HG02678 (cell line): ENCODE measurements around the gene SPATA3.
A peak's percentile ranks its signal among the peaks of the same experiment; 100 is the strongest.

Source experiments
- ATAC-seq: cut with Tn5 transposase; IDR thresholded peaks from one replicate; pipeline ENCODE4 v1.9.1; 2021; ENCODE audit warnings: mild to moderate bottlenecking, moderate library complexity; ENCODE audit not compliant: unreplicated experiment

SPATA3 gene

DNA sequence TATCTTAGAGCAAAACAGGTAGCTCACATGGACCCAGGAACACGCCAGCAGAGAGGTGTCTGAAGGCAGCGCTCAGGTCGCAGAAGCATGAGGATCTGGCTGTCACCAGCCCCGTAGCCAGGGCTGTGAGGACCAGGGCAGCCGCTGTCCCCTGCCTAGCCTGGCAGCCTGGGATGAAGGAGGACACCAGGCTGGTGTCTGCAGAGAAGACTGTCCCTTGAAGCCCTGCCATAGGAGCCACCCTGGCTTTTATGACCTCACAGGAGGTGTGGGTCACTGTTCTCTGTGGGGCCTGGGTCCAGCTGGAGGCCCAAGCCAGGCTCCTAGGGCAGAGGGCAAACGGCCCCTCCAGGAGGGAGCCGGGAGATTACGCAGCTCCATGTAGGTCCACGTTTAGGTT lies at the start of gene SPATA3:
TSS of gene SPATA3 (plus strand) at position 301 of the 400 bp plus-strand sequence. CDS start 113 bp downstream, outside the sequence.
- ATAC-seq, result no peak

GRCh38 chr2:230946429-230947234 lies 49.3 kb upstream of the SPATA3 start:
- no peak for ATAC-seq

GRCh38 chr2:230947235-230947576 lies 48.7 kb upstream of the SPATA3 start:
- no peak for ATAC-seq

DNA sequence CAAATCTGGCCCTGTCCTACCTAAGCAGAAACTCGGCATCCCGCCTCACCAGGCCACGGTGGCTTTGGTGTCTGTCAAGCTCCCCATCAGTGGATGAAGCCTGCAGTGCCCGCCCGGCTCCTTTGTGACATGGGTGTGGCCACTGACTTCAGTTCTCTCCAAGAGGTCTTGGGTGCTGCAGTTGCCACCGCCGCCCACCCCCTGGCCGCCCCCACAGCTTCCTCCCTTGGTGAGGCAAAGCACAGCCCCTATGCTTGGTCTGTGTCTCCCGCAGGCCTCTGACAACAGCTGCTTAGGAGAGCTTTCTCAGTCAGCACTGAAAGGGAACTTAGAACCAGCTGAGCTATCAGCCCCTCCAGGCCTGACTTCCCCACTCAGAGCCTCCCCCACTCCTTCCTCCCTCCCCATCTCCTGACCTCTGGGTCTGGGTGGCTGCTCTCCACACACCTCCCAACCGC lies 48.0 kb upstream of the SPATA3 start:
- peak; percentile 32 for ATAC-seq

DNA sequence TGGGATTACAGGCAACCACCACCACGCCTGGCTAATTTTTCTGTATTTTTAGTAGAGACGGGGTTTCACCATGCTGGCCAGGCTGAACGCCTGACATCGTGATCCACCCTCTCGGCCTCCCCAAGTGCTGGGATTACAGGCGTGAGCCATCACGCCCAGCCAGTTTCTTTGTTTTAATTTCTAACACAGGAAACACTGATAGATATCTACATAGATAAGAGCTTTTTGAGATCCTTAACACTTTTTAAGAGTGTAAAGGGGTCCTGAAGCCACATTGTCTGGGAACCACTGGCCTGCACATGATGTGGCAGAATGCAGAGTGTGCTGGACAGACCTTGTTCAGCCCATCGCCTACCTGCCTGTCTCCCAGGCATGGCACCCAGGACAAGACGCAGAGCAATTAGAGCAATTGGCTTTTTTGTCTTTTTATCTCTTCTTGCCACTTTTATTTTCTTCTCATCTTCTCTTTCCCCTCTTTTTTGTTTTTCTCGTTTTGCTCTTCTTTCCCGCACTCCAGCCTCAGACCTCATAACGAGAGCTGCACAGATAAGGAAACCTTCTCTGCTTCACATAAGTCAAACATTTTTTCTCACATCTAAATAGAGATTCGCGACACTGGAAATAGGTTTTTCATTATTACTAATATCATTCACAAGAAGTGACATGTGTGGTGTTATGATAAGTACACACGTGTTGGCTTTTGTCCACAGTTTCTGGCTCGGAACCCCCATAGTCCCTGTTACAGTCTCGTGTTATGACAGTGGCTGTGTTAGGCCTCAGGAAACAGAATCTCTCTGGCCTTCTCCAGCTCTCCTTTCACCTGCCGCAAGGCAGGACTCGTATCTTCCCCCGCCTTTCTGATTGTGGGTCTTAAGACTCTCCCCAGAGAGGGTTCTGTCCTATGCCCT lies 45.7 kb upstream of the SPATA3 start:
- peak; percentile 66 for ATAC-seq

- no peak for ATAC-seq
Observed at GRCh38 chr2:230950874-230951339, 45.0 kb upstream of the SPATA3 start.

DNA sequence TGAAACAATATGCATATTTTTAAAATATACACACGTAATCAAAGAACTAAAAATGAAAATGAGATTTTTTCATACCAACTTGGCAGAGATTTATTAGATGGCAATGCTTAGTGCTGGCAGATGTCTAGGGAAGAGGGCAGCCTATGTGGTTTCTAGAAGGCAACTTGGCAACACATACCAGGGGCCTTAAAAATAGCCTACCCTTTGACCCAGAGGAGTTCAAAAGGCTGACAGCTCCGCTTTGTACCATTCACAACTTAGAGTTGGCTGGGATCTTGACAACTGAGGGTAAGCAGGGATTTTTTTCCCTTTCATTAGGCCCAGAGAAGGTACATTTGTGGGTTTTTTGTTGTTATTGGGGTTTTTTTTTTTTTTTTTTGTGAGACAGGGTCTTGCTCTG lies 44.5 kb upstream of the SPATA3 start:
- ATAC-seq, result no peak

DNA sequence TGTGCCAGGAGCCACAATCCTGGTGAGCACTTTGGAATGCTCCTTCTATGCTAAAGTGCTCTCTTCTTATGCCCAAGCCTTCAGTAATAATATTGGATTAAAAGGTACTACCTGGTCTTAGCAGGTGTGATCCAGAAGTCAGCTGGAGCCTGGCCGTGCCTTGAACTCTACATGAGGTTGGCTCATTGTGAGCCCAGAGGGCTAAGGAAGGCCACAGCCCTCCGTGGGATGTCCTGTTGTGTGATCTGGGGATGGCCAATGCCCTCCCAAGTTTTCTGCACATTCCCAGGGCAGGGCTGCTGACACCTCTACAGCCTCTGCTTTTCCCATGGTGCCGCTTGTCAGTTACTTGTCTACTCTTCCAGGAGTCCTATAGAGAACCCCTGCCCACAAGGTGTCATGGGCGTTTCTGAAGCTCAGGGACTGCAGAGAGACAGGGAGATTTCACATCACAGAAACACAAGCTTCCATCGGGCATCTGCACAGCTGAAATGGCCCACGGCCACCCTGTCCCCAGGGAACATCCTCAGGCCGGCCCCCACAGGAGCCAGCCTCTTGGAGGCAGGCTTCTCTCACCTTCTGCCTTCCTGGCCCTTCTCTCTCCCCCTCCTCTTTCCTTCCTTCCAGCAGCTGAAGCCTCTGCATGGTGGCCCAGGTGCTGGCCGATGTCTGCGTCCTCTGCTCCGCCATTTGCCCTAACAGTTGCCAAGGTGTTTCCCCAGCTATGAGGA lies 43.5 kb upstream of the SPATA3 start:
- ATAC-seq, result no peak

DNA sequence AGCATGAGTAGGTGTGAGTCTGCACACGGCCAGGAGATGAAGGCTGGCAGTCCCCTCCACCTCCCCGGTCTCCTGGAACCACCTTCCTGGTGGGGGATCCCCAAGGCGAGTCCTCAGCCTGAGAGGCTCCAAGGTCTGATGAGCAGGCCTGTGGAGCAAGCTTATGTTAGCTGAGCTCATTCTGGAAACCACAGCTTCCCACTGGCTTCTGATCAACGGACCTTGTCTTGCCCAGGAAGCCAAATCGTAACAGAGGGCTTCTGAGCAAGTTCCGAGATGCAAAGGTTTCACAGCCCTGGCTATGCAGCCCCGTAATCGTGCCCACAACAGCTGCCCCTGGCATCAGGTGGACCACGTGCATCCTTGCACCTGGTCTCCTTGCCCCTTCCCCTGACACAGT lies 42.1 kb upstream of the SPATA3 start:
- peak; percentile 29 for ATAC-seq

DNA sequence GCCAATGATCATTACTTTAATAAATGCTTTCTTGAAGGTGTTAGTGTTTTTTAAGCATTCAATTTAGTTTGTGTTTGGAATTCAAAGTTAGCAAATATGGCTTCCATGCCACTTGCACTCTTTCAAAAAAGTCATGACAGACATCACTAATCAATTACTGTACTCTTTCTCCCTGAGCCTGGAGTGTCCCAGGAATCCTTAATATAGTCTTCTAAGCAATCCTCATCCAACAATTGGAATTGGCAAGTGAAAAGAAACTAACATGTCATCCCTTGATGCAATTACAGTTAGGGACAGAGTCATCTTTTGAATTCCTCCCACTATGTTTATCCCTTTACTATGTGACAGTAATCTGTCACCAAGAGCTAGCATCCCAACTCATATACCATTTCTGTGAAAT lies 41.2 kb upstream of the SPATA3 start:
- no peak for ATAC-seq

- ATAC-seq, result no peak
Observed at GRCh38 chr2:230955163-230955737, 40.7 kb upstream of the SPATA3 start.

GRCh38 chr2:230956827-230957755 lies 38.8 kb upstream of the SPATA3 start:
- ATAC-seq, result peak; percentile 73

DNA sequence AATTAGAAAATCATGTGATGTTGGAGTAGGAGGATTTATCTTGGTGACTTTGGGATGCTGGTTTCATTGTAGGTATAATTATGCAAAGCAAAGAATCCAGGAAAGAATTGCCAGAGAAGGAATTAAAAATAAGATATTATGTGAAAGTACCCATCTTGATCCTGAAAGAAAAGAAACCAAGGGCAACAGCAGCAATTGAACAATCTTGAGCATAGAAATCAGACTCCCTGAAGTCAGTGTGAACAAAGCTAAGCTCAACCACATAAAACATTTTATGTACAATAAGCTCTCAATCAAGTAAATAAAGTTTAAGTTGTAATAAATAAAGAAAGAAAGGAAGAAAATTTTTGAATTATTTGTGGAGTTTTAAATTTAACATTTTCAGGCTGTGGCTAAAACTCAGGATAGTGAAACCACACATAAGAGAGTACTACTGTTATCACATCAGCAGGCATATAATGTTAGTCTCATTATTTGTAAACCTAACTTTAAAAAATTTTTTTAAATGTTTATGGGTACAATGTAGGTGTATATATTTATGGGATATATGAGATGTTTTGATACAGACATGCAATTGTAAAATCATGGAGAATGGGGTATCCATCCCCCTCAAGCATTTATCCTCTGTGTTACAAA lies 38.0 kb upstream of the SPATA3 start:
- no peak for ATAC-seq

- no peak for ATAC-seq
Observed at GRCh38 chr2:230958820-230959756, 36.8 kb upstream of the SPATA3 start.

DNA sequence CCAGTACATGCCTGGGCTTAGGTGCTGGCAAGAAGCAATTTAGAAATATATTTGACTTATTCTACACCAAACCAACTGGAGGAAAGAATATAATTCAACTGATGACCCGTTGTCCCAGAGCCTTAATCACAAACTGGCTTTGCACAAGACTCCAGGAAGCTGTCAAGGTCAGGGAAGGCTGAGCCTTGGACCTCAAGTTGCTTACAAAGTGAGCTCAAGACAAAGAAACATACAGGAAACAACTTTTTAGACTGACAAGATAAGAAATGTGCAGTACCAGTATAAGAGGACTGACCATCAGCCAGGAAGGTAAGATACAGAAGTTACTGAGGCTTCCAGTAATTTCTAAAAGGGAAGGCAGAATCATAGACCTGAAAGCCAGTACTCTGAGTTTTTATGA lies 35.9 kb upstream of the SPATA3 start:
- no peak for ATAC-seq

DNA sequence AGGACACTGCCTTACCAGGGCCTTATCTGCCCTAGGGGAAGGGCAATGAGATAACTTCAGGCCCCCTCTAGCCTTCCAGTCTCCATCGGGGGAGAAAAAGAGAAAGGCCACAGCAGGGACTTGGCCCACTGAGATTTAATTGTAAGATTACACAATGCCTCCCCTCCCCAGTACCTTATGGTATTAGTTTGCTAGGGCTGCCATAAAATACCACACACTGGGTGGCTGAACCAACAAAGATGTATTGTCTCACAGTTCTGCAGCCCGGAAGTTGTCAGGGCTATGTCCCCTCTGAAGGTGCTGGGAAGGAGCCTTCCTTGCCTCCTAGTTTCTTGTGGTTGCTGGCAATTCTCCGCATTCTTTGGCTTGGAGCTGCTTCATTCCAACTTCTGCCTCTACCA lies 34.8 kb upstream of the SPATA3 start:
- ATAC-seq, result no peak

- no peak for ATAC-seq
Observed at GRCh38 chr2:230964136-230964730, 31.7 kb upstream of the SPATA3 start.

- no peak for ATAC-seq
Observed at GRCh38 chr2:230967113-230967512, 28.8 kb upstream of the SPATA3 start.
